ENCODE data around the gene INTS15. TPM values are rescaled to one million over a fixed set of nuclear protein-coding genes. Genes with fewer than 3 reads are reported as not detected.

The INTS15 gene
- total RNA-seq, 1 experiment from 2014 or later = 24.3 TPM

GRCh38 chr7:6546498-6547251, 43.1 kb upstream of the INTS15 start:
- H4K20me1 ChIP-seq (ENCODE audit: insufficient read depth) = no peaks in the 10 kb centered on the region
- no peaks in the 10 kb centered on the region for H3K79me2 ChIP-seq (ENCODE audit: insufficient read depth, low read length)
- RAD21 ChIA-PET (ENCODE audit: low non-redundant PET in 1 of 2, low total read pairs in 2 of 2, uncharacterized antibody in 2 of 2, unreplicated experiment in 2 of 2) = no interaction called here
- H2AFZ ChIP-seq (ENCODE audit: low read depth, low read length, poor library complexity, severe bottlenecking) = peak overlapping the region; percentile 57
- peak; percentile 42 for DNase-seq (ENCODE audit: low read depth, low spot score)
- intact Hi-C loops (cut with micrococcal nuclease) = no loop called here
- H3K4me1 ChIP-seq (ENCODE audit: control insufficient read depth in 1 of 2, insufficient read depth in 2 of 2, low read length in 2 of 2) = peaks cover 0 to 4% of the 10 kb centered on the region in 2 experiments; a peak in 1 of 4 replicates
- H3K9ac ChIP-seq (ENCODE audit: low read length) = no peak overlapping the region
- no peak overlapping the region for H3K27ac ChIP-seq (ENCODE audit: low read depth, low read length)
- no peaks in the 10 kb centered on the region for H3K36me3 ChIP-seq (ENCODE audit: control insufficient read depth in 1 of 2, insufficient read depth in 2 of 2, low read length in 2 of 2)
- TF ChIP-seq JUND (IDR thresholded peaks at IDR 0.05) (no peak), SIN3A (IDR thresholded peaks at IDR 0.05; ENCODE audit: low read depth) (no peak), CBX3 (IDR thresholded peaks at IDR 0.05; ENCODE audit: low read depth) (no peak), MAX (IDR thresholded peaks at IDR 0.05) (no peak), ATF3 (IDR thresholded peaks at IDR 0.05) (no peak), ZBTB33 (IDR thresholded peaks at IDR 0.05; ENCODE audit: extremely low read depth, insufficient replicate concordance, low read length) (no peak), EZH2 (IDR thresholded peaks at IDR 0.05) (no peak), POLR2A (IDR thresholded peaks at IDR 0.05; ENCODE audit: borderline replicate concordance, extremely low read depth, insufficient read depth, insufficient read length) (no peak), EZH2phosphoT487 (IDR thresholded peaks at IDR 0.05; ENCODE audit: borderline replicate concordance) (no peak), EGR1 (IDR thresholded peaks at IDR 0.05; ENCODE audit: low read depth) (no peak), CTCF (IDR thresholded peaks at IDR 0.05 in 2 of 3, conservative IDR thresholded peaks at IDR 0.05 in 1 of 3; ENCODE audit: borderline replicate concordance in 1 of 3, insufficient read depth in 1 of 3, low read depth in 2 of 3, low read length in 2 of 3) (no peak), YY1 (IDR thresholded peaks at IDR 0.05; ENCODE audit: extremely low read depth, insufficient replicate concordance, low read depth, low read length) (no peak), RAD21 (IDR thresholded peaks at IDR 0.05; ENCODE audit: low read depth) (no peak), ZNF274 (IDR thresholded peaks at IDR 0.05; ENCODE audit: low read depth, low read length) (no peak), SRF (IDR thresholded peaks at IDR 0.05; ENCODE audit: low read depth) (no peak), CEBPB (IDR thresholded peaks at IDR 0.05; ENCODE audit: low read depth) (no peak)
- CTCF ChIA-PET = interaction anchor here (0.7 to 1.0 kb wide), 2 partner anchors 9 to 12 kb away, joined by 3 read pairs; no protein-coding TSS in a partner anchor
- no peak overlapping the region for H3K4me3 ChIP-seq (replicated peaks in 1 of 2; ENCODE audit: low read depth in 1 of 2, low read length in 2 of 2)
- no peak overlapping the region for H3K4me2 ChIP-seq (ENCODE audit: low read length)
- H3K9me3 ChIP-seq (ENCODE audit: control insufficient read depth in 1 of 2, insufficient read depth in 1 of 2, low read depth in 1 of 2, low read length in 2 of 2) = no peaks in the 10 kb centered on the region
- no peaks in the 10 kb centered on the region for H3K27me3 ChIP-seq (ENCODE audit: insufficient read depth, low read length)
- no TSS peak for BruUV-seq (replicated peaks)
- POLR2A ChIA-PET = interaction anchor here (1.2 kb wide), 1 partner anchor 13 kb away, joined by 3 read pairs; no protein-coding TSS in a partner anchor
- ATAC-seq = peak; percentile 94
- H3K9me2 ChIP-seq (ENCODE audit: insufficient read depth) = no peaks in the 10 kb centered on the region

All from HCT116 (cell line).